ENCODE data around the gene GSG1L2. TPM values are rescaled to one million over a fixed set of nuclear protein-coding genes. Genes with fewer than 3 reads are reported as not detected.

GSG1L2 gene
- total RNA-seq, 1 donor from 2014 or later, result not detected

Other genes starting within 250 kb of the GSG1L2 start
- 75.8 TPM for gene STX8, start 246.3 kb downstream of the GSG1L2 start, total RNA-seq (ENCODE audit: insufficient read depth, low replicate concordance)
- gene CFAP52, start 245.4 kb downstream of the GSG1L2 start, total RNA-seq (ENCODE audit: insufficient read depth, low replicate concordance), result not detected
- gene USP43, start 176.6 kb downstream of the GSG1L2 start, total RNA-seq (ENCODE audit: insufficient read depth, low replicate concordance), result 0.96 TPM
- gene DHRS7C, start 30.5 kb downstream of the GSG1L2 start, total RNA-seq (ENCODE audit: insufficient read depth, low replicate concordance), result not detected
- 3.9 TPM for gene GLP2R, start 3.8 kb upstream of the GSG1L2 start, total RNA-seq (ENCODE audit: insufficient read depth, low replicate concordance)
- 1.9 TPM for gene RCVRN, start 83.2 kb upstream of the GSG1L2 start, total RNA-seq (ENCODE audit: insufficient read depth, low replicate concordance)

Data from umbilical cord (tissue), 1 donor.